Tibial nerve (tissue), 3 donors: ENCODE results near the gene IL25.

Source experiments
- CTCF ChIP-seq, 5 experiments: fragments of 200-600 bp in 3 of 5; fragments of 450-650 bp in 2 of 5; sonication (generic) in 3 of 5; IDR thresholded peaks; one replicate each; pipeline ENCODE4 v1.5.1; 2016 to 2019; ENCODE audit warnings: antibody characterized with exemption in 5 of 5, mild to moderate bottlenecking in 3 of 5, moderate library complexity in 2 of 5
- POLR2A ChIP-seq, 2 donors: fragments of 450-650 bp; IDR thresholded peaks; one replicate each; pipeline ENCODE4 v1.6.1; 2017; ENCODE audit warnings: antibody characterized with exemption in 2 of 2, mild to moderate bottlenecking in 2 of 2, moderate library complexity in 2 of 2

- TF ChIP-seq CTCF (IDR thresholded peaks at IDR 0.05) (no peak), POLR2A (IDR thresholded peaks at IDR 0.05) (no peak)
Measured at GRCh38 chr14:23386999-23387398, 14.4 kb downstream of the IL25 start.
